Measurements from ENCODE around the gene KPNA6.
"Not testable (repeated sequence)": the region's sequence is repeated elsewhere in the genome, so short reads cannot be mapped to it uniquely, and the experiment has no call there.

KPNA6 gene

GRCh38 chr1:32100807-32101708 lies 6.8 kb upstream of the KPNA6 start:
- DNase-seq (ENCODE audit: low read depth), result no peak

GRCh38 chr1:32104127-32104526 lies 3.7 kb upstream of the KPNA6 start:
- DNase-seq (ENCODE audit: low read depth), result no peak

- DNase-seq (ENCODE audit: low read depth), result no peak
These were observed 2.5 kb upstream of the KPNA6 start for GRCh38 chr1:32105338-32105737.

- no peak for DNase-seq (ENCODE audit: low read depth)
These were observed 1.1 kb upstream of the KPNA6 start for GRCh38 chr1:32106663-32107275.

- no peak for DNase-seq (ENCODE audit: low read depth)
These were observed 3.3 kb downstream of the KPNA6 start for GRCh38 chr1:32111040-32111623.

GRCh38 chr1:32111789-32112188 lies 3.9 kb downstream of the KPNA6 start:
- no peak for DNase-seq (ENCODE audit: low read depth)

- DNase-seq (ENCODE audit: low read depth), result no peak
These were observed 5.0 kb downstream of the KPNA6 start for GRCh38 chr1:32112806-32113375.

GRCh38 chr1:32113436-32113835 lies 5.6 kb downstream of the KPNA6 start:
- not testable (repeated sequence) for DNase-seq (ENCODE audit: low read depth)

- DNase-seq (ENCODE audit: low read depth), result no peak
These were observed 6.6 kb downstream of the KPNA6 start for GRCh38 chr1:32114420-32114819.

- no peak for DNase-seq (ENCODE audit: low read depth)
These were observed 7.6 kb downstream of the KPNA6 start for GRCh38 chr1:32115496-32115895.

GRCh38 chr1:32116531-32116930 lies 8.7 kb downstream of the KPNA6 start:
- no peak for DNase-seq (ENCODE audit: low read depth)

- DNase-seq (ENCODE audit: low read depth), result no peak
These were observed 14.3 kb downstream of the KPNA6 start for GRCh38 chr1:32122151-32122550.

- DNase-seq (ENCODE audit: low read depth), result not testable (repeated sequence)
These were observed 15.5 kb downstream of the KPNA6 start for GRCh38 chr1:32123361-32123760.

- no peak for DNase-seq (ENCODE audit: low read depth)
These were observed 17.5 kb downstream of the KPNA6 start for GRCh38 chr1:32125313-32125712.

- DNase-seq (ENCODE audit: low read depth), result no peak
These were observed 18.9 kb downstream of the KPNA6 start for GRCh38 chr1:32126770-32127169.

GRCh38 chr1:32127409-32128198 lies 19.7 kb downstream of the KPNA6 start:
- no peak for DNase-seq (ENCODE audit: low read depth)

- no peak for DNase-seq (ENCODE audit: low read depth)
These were observed 20.6 kb downstream of the KPNA6 start for GRCh38 chr1:32128479-32128878.

GRCh38 chr1:32128964-32129363 lies 21.1 kb downstream of the KPNA6 start:
- DNase-seq (ENCODE audit: low read depth), result no peak

GRCh38 chr1:32133950-32134280 lies 26.1 kb downstream of the KPNA6 start:
- DNase-seq (ENCODE audit: low read depth), result not testable (repeated sequence)

- no peak for DNase-seq (ENCODE audit: low read depth)
These were observed 29.3 kb downstream of the KPNA6 start for GRCh38 chr1:32137111-32137510.

- no peak for DNase-seq (ENCODE audit: low read depth)
These were observed 31.1 kb downstream of the KPNA6 start for GRCh38 chr1:32138965-32139364.

All from activated gamma-delta T cell treated with anti-CD3 and anti-CD28 coated beads, Interleukin-2, amount 50 U/mL, for 16 hours (primary cell).